RKO (cell line): ENCODE measurements around the gene TMEM138.

Source experiments
- DNase-seq: peaks from one replicate; pipeline ENCODE4 v3.0.0-alpha.2; 2016; ENCODE audit warnings: low spot score

Gene TMEM138

GRCh38 chr11:61406991-61407728, 45.0 kb downstream of the TMEM138 start:
- DNase-seq: no peak

- no peak for DNase-seq
These were observed 49.4 kb downstream of the TMEM138 start for GRCh38 chr11:61411589-61411988.

GRCh38 chr11:61413496-61413895, 51.3 kb downstream of the TMEM138 start:
- DNase-seq: peak; percentile 31

GRCh38 chr11:61414547-61414946, 52.4 kb downstream of the TMEM138 start:
- no peak for DNase-seq

GRCh38 chr11:61415381-61415780, 53.2 kb downstream of the TMEM138 start:
- no peak for DNase-seq

GRCh38 chr11:61416941-61417340, 54.8 kb downstream of the TMEM138 start:
- DNase-seq: no peak

- no peak for DNase-seq
These were observed 55.5 kb downstream of the TMEM138 start for GRCh38 chr11:61417670-61418069.

GRCh38 chr11:61418136-61418535, 56.0 kb downstream of the TMEM138 start:
- no peak for DNase-seq
